MV-4-11 (cell line): ENCODE results near the gene F8.
"Not testable (repeated sequence)": the region's sequence is repeated elsewhere in the genome, so short reads cannot be mapped to it uniquely, and the experiment has no call there.

ENCODE experiments used
- DNase-seq: peaks from one replicate; lab custom pipeline; 2025; lab: John Stamatoyannopoulos, UW

Gene F8

GRCh38 chrX:154885057-154885456 lies 137.5 kb downstream of the F8 start:
- not testable (repeated sequence) for DNase-seq

- not testable (repeated sequence) for DNase-seq
Measured at GRCh38 chrX:154884069-154884468, 138.5 kb downstream of the F8 start.

- no peak for DNase-seq
Measured at GRCh38 chrX:154873329-154873728, 149.2 kb downstream of the F8 start.

GRCh38 chrX:154868522-154868921 lies 154.0 kb downstream of the F8 start:
- DNase-seq, result not testable (repeated sequence)

- DNase-seq, result no peak
Measured at GRCh38 chrX:154855256-154855655, 167.3 kb downstream of the F8 start.

GRCh38 chrX:154850957-154851611 lies 171.4 kb downstream of the F8 start:
- DNase-seq, result no peak

GRCh38 chrX:154840856-154841255 lies 181.7 kb downstream of the F8 start:
- DNase-seq, result peak; percentile 45

GRCh38 chrX:154836163-154836562 lies 186.4 kb downstream of the F8 start:
- DNase-seq, result no peak

GRCh38 chrX:154834562-154834961 lies 188.0 kb downstream of the F8 start, which contains the start of gene SMIM9:
TSS of gene SMIM9 (minus strand) at chrX:154834662. CDS start at chrX:154830856, 3,806 bp downstream.
- DNase-seq, result no peak

GRCh38 chrX:154833746-154834274 lies 188.7 kb downstream of the F8 start:
- DNase-seq, result no peak

GRCh38 chrX:154829926-154830442 lies 192.5 kb downstream of the F8 start:
- no peak for DNase-seq

GRCh38 chrX:154829134-154829533 lies 193.4 kb downstream of the F8 start:
- no peak for DNase-seq

- no peak for DNase-seq
Measured at GRCh38 chrX:154828016-154828408, 194.5 kb downstream of the F8 start.

GRCh38 chrX:154827194-154828015 lies 195.1 kb downstream of the F8 start:
- no peak for DNase-seq

- not testable (repeated sequence) for DNase-seq
Measured at GRCh38 chrX:154825586-154825985, 196.9 kb downstream of the F8 start.

GRCh38 chrX:154824638-154825037 lies 197.9 kb downstream of the F8 start:
- DNase-seq, result no peak

- DNase-seq, result no peak
Measured at GRCh38 chrX:154822029-154822428, 200.5 kb downstream of the F8 start.

- no peak for DNase-seq
Measured at GRCh38 chrX:154821523-154821922, 201.0 kb downstream of the F8 start.

GRCh38 chrX:154819771-154820341 lies 202.7 kb downstream of the F8 start:
- DNase-seq, result no peak

GRCh38 chrX:154818916-154819770 lies 203.4 kb downstream of the F8 start:
- DNase-seq, result peak; percentile 6

- DNase-seq, result not testable (repeated sequence)
Measured at GRCh38 chrX:154817048-154817618, 205.4 kb downstream of the F8 start.
